ENCODE results near the gene OR2H2.

Gene OR2H2

GRCh38 chr6:29584821-29585220 lies at the start of gene OR2H2:
Gene OR2H2, plus strand, starts transcription at chr6:29585121. Its CDS starts 2,824 bp downstream, at chr6:29587945.
- no peak for FAIRE-seq
- no peak for DNase-seq (ENCODE audit: insufficient read length, low spot score)

- DNase-seq (ENCODE audit: insufficient read length, low spot score) = no peak
- FAIRE-seq = no peak
Observed at GRCh38 chr6:29537714-29538403, 47.1 kb upstream of the OR2H2 start.

- FAIRE-seq = no peak
- no peak for DNase-seq (ENCODE audit: insufficient read length, low spot score)
Observed at GRCh38 chr6:29547573-29547972, 37.3 kb upstream of the OR2H2 start.

GRCh38 chr6:29552512-29553051 lies 32.3 kb upstream of the OR2H2 start:
- DNase-seq (ENCODE audit: insufficient read length, low spot score) (peak; percentile 38), FAIRE-seq (peak; percentile 88)

GRCh38 chr6:29553268-29554057 lies 31.5 kb upstream of the OR2H2 start:
- DNase-seq (ENCODE audit: insufficient read length, low spot score) (peak; percentile 14), FAIRE-seq (no peak)

- no peak for FAIRE-seq
Observed at GRCh38 chr6:29554764-29555163, 30.2 kb upstream of the OR2H2 start.

GRCh38 chr6:29557320-29557719 lies 27.6 kb upstream of the OR2H2 start:
- no peak for FAIRE-seq

More at GRCh38 chr6:29554764-29555163, 30.2 kb upstream of the OR2H2 start:
- no peak for DNase-seq (ENCODE audit: insufficient read length, low spot score)

GRCh38 chr6:29558439-29559079 lies 26.4 kb upstream of the OR2H2 start:
- DNase-seq (ENCODE audit: insufficient read length, low spot score) = no peak
- FAIRE-seq = no peak

More at GRCh38 chr6:29557320-29557719, 27.6 kb upstream of the OR2H2 start:
- no peak for DNase-seq (ENCODE audit: insufficient read length, low spot score)

GRCh38 chr6:29559524-29560287 lies 25.2 kb upstream of the OR2H2 start, which contains the start of gene UBD:
Gene UBD, minus strand, starts transcription at chr6:29559732. Its CDS starts 31 bp downstream, at chr6:29559701.
- no peak for DNase-seq (ENCODE audit: insufficient read length, low spot score)
- FAIRE-seq = peak; percentile 72

- no peak for DNase-seq (ENCODE audit: insufficient read length, low spot score)
- no peak for FAIRE-seq
Observed at GRCh38 chr6:29561091-29561490, 23.8 kb upstream of the OR2H2 start.

- FAIRE-seq (no peak), DNase-seq (ENCODE audit: insufficient read length, low spot score) (no peak)
Observed at GRCh38 chr6:29561606-29562181, 23.2 kb upstream of the OR2H2 start.

GRCh38 chr6:29563435-29563965 lies 21.4 kb upstream of the OR2H2 start:
- no peak for FAIRE-seq
- DNase-seq (ENCODE audit: insufficient read length, low spot score) = no peak

GRCh38 chr6:29564875-29565274 lies 20.0 kb upstream of the OR2H2 start:
- DNase-seq (ENCODE audit: insufficient read length, low spot score) = no peak
- FAIRE-seq = no peak

GRCh38 chr6:29566856-29567255 lies 18.1 kb upstream of the OR2H2 start:
- DNase-seq (ENCODE audit: insufficient read length, low spot score) (no peak), FAIRE-seq (no peak)

GRCh38 chr6:29567541-29567940 lies 17.4 kb upstream of the OR2H2 start:
- FAIRE-seq (no peak), DNase-seq (ENCODE audit: insufficient read length, low spot score) (no peak)

GRCh38 chr6:29567991-29568390 lies 16.9 kb upstream of the OR2H2 start:
- FAIRE-seq (no peak), DNase-seq (ENCODE audit: insufficient read length, low spot score) (no peak)

GRCh38 chr6:29576056-29576455 lies 8.9 kb upstream of the OR2H2 start:
- no peak for FAIRE-seq
- DNase-seq (ENCODE audit: insufficient read length, low spot score) = no peak

GRCh38 chr6:29577544-29577943 lies 7.4 kb upstream of the OR2H2 start:
- no peak for FAIRE-seq

GRCh38 chr6:29589423-29590048 lies 4.6 kb downstream of the OR2H2 start:
- peak; percentile 77 for FAIRE-seq
- peak; percentile 46 for DNase-seq (ENCODE audit: insufficient read length, low spot score)

More at GRCh38 chr6:29577544-29577943, 7.4 kb upstream of the OR2H2 start:
- DNase-seq (ENCODE audit: insufficient read length, low spot score) = no peak
